Testis (tissue), 2 donors: Measurements from ENCODE around the gene TMEM229B.

ENCODE experiments used
- CTCF ChIP-seq, 3 experiments: fragments of 450-650 bp in 2 of 3; fragments of 200-600 bp in 1 of 3; sonication (generic) in 1 of 3; IDR thresholded peaks; one replicate each; pipeline ENCODE4 v1.5.1; 2016 to 2019; ENCODE audit warnings: antibody characterized with exemption in 3 of 3, mild to moderate bottlenecking in 2 of 3, moderate library complexity in 1 of 3
- POLR2A ChIP-seq: fragments of 450-650 bp; IDR thresholded peaks from one replicate; pipeline ENCODE4 v1.6.1; 2017; ENCODE audit warnings: antibody characterized with exemption, mild to moderate bottlenecking, moderate library complexity

DNA sequence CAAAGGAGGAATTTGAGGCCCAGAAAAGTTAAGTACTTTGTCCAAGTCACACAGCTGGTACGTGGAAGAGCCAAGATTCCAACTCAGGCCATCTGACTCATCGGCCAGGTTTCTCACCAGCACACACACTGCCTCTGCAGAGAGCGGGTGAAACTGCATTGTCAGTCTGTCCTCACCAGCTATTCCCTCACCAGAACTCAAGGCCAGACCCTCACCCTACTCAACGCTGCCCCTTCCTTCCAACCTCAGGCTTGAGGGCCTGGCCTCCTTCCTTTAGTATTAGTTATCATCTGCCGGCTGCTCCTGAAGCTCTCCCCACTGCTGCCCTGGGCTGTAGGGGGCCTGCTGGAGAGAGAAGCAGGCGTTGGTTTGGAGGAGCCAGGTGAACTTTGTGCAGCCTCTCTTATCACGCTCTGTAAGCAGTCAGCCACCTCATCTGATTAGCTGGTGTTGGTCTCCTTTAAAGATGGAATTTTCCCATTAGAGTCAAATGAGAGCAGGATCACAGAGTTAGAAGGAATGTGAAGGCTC lies 60.0 kb downstream of the TMEM229B start:
- TF ChIP-seq CTCF (IDR thresholded peaks at IDR 0.05) = peak in 1 of 3 experiments; percentile 11
- no peak for TF ChIP-seq POLR2A
